ENCODE measurements around the gene MYO7A.

DNA sequence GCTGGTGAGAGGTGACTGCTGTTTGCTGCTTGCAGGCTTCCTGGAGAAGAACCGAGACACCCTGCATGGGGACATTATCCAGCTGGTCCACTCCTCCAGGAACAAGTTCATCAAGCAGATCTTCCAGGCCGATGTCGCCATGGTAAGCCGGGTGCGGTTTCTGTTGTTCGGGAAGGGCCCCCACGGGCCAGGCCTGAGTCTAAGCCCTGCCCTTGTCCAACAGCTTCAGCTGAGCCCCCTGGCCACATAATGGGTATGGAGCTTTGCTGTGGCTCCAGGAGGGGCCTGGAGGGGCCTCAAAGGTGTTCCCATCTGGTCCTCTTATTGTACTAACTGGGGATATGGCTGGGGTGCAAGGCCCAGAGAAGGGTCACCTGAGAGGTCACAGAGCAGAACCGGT is 38.0 kb downstream of the MYO7A start:
- TF ChIP-seq POLR2A (IDR thresholded peaks at IDR 0.05; ENCODE audit: low read depth) (no peak), CTCF (IDR thresholded peaks at IDR 0.05) (no peak)
